ENCODE measurements around the gene MMP24OS.
"Not testable (repeated sequence)": the region's sequence is repeated elsewhere in the genome, so short reads cannot be mapped to it uniquely, and the experiment has no call there.

Gene MMP24OS

DNA sequence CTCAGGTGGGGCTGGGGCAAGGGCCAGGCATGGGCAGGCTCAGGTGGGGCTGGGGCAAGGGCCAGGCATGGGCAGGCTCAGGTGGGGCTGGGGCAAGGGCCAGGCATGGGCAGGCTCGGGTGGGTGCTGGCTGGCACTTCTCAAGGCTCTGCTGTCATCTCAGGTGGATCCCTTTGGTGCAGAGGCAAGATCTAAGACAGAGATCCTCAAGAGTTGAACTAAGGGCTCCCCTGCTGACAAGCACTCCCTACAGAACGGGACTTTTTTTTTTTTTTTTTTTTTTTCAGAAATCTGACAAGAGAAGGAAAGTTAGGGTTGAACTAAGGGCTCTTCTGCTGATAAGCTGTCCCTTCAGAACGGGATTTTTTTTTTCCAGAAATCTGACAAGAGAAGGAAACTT, 24.9 kb downstream of the MMP24OS start:
- H3K4me3 ChIP-seq (ENCODE audit: low read depth, low read length), result no peak overlapping the region
- TF ChIP-seq, protein P1, sequence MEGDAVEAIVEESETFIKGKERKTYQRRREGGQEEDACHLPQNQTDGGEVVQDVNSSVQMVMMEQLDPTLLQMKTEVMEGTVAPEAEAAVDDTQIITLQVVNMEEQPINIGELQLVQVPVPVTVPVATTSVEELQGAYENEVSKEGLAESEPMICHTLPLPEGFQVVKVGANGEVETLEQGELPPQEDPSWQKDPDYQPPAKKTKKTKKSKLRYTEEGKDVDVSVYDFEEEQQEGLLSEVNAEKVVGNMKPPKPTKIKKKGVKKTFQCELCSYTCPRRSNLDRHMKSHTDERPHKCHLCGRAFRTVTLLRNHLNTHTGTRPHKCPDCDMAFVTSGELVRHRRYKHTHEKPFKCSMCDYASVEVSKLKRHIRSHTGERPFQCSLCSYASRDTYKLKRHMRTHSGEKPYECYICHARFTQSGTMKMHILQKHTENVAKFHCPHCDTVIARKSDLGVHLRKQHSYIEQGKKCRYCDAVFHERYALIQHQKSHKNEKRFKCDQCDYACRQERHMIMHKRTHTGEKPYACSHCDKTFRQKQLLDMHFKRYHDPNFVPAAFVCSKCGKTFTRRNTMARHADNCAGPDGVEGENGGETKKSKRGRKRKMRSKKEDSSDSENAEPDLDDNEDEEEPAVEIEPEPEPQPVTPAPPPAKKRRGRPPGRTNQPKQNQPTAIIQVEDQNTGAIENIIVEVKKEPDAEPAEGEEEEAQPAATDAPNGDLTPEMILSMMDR (IDR thresholded peaks at IDR 0.05; ENCODE audit: low read depth, low read length, missing control alignments), result no peak
- DNase-seq (ENCODE audit: low read depth), result no peak

DNA sequence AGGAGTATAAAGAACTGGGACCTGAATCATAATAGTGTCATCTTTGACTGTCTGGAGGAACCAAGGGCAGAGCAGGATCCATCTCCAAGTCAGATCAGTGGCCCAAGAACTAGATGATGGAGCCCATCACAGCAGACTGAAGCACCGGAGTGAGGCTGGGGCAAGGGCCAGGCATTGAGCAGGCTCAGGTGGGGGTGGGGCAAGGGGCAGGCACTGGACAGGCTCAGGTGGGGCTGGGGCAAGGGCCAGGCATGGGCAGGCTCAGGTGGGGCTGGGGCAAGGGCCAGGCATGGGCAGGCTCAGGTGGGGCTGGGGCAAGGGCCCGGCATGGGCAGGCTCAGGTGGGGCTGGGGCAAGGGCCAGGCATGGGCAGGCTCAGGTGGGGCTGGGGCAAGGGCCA, 25.3 kb downstream of the MMP24OS start:
- DNase-seq (ENCODE audit: low read depth), result not testable (repeated sequence)

DNA sequence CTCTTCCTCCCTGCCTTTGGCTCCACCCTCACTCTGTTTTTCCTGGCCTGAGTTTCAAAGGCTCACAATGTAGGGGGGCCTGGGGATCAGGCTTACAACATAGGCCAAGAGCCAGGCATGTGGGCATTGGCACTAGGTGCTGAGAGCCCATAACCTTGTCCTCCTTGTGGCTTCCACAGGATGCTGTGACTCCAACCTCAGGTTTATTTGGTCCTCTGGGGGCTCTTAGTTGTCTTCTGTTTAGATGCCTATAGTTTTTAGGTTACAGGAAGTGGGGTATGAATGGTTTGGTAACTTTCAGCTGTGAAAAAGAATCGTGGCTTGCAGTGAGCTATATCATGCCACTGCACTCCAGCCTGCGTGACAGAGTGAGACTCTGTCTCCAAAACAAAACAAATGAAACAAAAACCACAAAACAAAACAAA, 25.9 kb downstream of the MMP24OS start:
- TF ChIP-seq, protein P1 (IDR thresholded peaks at IDR 0.05; ENCODE audit: low read depth, low read length, missing control alignments), result no peak

More for the DNA sequence above, 25.3 kb downstream of the MMP24OS start:
- H3K4me3 ChIP-seq (ENCODE audit: low read depth, low read length), result not testable (repeated sequence)

DNA sequence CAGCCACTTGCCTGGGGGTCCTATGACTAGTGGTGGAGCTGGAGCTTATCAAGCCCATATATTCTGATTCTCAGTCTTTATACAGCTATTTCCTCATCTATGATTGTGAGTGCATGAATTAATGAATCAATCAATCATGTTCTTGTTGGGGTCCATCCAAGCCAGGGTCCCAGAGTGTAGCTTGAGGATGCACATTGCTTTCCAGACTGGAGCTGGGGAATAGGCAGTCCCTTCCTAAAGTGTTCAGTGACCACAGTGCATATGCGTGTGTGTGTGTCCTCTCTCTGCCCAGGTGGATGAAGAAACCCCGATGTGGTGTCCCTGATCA, 26.3 kb downstream of the MMP24OS start:
- DNase-seq (ENCODE audit: low read depth), result no peak
- TF ChIP-seq, protein P1 (IDR thresholded peaks at IDR 0.05; ENCODE audit: low read depth, low read length, missing control alignments), result no peak
- H3K4me3 ChIP-seq (ENCODE audit: low read depth, low read length), result no peak overlapping the region

More for the DNA sequence above, 25.9 kb downstream of the MMP24OS start:
- no peak overlapping the region for H3K4me3 ChIP-seq (ENCODE audit: low read depth, low read length)
- no peak for DNase-seq (ENCODE audit: low read depth)

DNA sequence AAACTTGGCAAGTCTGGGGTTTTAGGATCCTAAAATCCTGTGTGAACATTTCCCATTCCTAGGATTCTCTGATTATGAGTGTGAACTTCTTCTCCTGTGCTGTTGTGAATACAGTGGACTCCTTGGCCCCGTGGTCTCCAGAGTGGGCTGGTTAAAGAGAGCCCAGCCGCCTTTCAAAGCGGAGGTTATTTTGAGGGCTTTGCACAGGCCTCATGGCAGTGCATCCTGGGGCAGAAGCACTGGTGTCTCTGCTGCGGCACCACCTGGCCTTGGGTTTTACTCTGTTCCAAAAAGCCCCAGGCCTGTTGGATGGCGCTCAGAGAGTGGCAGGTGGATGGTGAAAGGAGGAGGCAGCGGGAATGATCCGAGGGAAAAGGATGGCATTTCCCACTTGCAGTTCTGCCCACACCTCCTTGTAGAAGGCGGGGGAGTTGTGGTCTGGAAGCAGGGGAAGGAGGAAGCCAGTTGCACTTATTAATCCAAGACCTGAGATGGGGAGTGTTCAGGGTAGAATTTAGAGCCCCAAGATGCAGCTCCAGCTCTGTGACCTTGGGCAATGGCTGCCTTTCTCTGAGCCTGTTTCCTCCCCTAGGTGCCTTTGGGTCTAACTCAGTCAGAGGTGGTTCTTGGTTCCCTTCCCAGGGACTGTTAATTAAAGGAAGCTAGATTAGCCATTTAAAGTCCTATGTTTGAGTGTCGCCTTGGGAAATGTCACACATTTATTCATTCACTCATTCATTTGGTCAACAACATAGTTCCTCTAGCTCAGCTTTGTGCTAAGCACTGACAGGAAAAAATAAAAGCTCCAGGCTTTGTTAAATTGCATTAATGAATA, 29.1 kb downstream of the MMP24OS start:
- no peak for DNase-seq (ENCODE audit: low read depth)
- TF ChIP-seq, protein P1 (IDR thresholded peaks at IDR 0.05; ENCODE audit: low read depth, low read length, missing control alignments), result no peak
- no peak overlapping the region for H3K4me3 ChIP-seq (ENCODE audit: low read depth, low read length)

DNA sequence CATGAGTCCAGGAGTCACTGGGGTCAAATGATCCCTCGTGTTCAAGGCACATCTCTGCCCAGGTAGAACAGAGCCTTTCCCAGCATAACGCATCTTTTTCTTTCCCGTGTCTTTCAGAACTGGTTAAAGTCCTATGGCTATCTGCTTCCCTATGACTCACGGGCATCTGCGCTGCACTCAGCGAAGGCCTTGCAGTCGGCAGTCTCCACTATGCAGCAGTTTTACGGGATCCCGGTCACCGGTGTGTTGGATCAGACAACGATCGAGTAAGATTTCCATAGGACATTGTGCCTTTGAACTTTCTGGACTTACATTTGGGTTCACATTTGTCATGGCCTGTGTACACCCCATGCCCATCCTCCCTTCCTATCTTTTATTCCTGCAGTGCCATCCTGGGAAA, 31.2 kb downstream of the MMP24OS start:
- no peak overlapping the region for H3K4me3 ChIP-seq (ENCODE audit: low read depth, low read length)
- DNase-seq (ENCODE audit: low read depth), result no peak
- TF ChIP-seq, protein P1 (IDR thresholded peaks at IDR 0.05; ENCODE audit: low read depth, low read length, missing control alignments), result no peak

DNA sequence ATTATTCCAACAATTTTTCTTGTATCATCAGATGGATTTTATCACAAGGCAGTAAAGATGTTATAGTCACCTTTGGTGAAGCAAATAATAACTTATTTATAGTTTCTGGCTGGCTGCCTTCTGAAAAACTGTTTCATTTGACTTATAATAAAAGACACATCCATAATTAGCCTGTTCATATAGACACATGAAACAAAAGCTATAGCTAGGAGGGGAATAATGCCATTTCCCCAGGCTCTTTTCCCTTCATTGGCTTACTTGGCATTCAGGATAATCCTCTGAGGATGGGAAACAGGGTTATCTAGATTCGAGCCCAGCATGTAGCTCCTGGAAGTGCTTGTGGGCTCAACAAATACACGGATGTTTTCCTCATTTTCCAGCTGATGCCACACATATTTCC, 33.9 kb downstream of the MMP24OS start:
- TF ChIP-seq, protein P1 (IDR thresholded peaks at IDR 0.05; ENCODE audit: low read depth, low read length, missing control alignments), result no peak
- no peak for DNase-seq (ENCODE audit: low read depth)
- no peak overlapping the region for H3K4me3 ChIP-seq (ENCODE audit: low read depth, low read length)
